UCSD-AML1 (cell line): ENCODE data around the gene KCNQ1.

Experiments
- DNase-seq: peaks from one replicate; lab custom pipeline; 2025; ENCODE audit not compliant: unreplicated experiment; lab: John Stamatoyannopoulos, UW

KCNQ1 gene

DNA sequence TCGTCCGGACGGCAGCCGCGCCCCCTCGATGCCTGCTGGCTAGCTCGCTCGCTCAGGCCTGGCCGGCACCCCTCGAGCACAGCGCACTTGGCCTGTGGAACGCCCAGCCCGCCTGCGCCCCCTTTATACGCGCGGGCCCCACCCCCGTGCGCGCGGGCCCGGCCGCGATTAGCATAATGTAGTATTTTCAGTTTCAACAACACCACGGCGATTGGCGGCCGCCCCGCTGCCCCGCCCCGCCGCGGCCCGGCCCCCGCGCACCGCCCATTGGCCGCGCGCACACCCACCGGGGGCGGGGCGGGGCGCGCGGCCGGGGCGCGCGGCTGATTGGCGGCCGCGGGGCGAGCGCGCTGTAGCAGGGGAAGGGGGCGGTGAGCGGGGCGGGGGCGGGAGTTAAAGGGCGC is 440.9 kb downstream of the KCNQ1 start, which contains the start of gene CDKN1C:
CDKN1C (minus strand) TSS at position 98 of the 404 bp plus-strand sequence. CDS start 319 bp downstream, outside the sequence.
- DNase-seq = peak; percentile 84

GRCh38 chr11:2886191-2886894 is 441.5 kb downstream of the KCNQ1 start:
- DNase-seq = peak; percentile 39

DNA sequence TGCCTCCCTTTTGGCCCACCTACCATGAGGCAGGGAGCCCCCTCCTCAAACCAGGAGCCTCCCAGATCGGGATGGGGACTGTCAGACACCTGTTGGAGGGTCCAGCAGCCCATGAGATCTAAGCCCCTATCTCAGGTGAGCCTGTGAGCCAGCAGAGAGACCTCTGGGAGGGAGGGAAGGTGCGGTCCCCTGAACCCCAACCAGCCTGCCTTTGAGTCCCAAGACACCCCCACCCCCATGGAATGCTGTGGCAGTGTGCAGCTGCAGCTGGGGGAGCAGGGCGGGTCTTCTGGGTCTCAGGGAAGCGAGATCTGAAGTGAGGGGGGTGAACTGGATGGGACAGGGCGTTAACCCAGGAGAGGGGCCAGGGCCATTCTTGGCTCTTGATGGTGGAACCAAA is 442.1 kb downstream of the KCNQ1 start:
- no peak for DNase-seq

GRCh38 chr11:2887515-2888195 is 442.8 kb downstream of the KCNQ1 start:
- no peak for DNase-seq

DNA sequence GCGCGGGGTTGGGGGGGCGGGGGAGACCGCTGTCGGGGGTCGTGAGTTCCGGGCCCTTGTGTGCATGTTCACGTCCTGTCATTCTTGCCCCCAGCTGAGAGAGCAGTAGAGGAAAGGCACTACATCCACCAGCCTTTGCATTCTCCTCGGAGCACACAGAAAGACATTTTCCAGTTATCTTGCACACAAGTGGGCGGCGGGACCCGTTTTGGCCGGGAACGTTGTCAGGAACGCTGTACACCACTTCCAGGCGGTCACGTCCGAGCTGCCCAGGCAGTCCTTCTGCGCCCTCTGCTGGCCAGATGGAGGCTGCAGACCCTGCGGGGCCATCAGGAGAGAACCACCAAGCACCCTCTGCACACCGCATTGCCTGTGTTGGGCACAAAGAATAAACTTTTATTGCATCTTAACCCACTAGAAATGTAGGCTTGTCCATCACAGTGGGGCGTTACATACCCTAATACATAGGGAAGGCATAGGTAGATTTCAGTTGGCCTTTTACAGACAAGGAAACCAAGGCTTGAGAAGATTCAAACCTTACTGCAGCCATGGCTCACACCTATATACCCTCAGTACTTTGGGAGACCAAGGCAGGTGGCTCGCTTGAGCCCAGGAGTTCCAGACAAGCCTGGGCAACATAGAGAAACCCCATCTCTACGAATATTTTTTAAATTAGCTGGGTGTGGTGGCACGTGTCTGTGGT is 443.6 kb downstream of the KCNQ1 start:
- DNase-seq = peak; percentile 81

GRCh38 chr11:2889362-2890273 is 444.8 kb downstream of the KCNQ1 start:
- DNase-seq = no peak

- DNase-seq = no peak
Observed at GRCh38 chr11:2890466-2891294, 445.9 kb downstream of the KCNQ1 start.

GRCh38 chr11:2891326-2892214 is 446.8 kb downstream of the KCNQ1 start:
- DNase-seq = peak; percentile 32

DNA sequence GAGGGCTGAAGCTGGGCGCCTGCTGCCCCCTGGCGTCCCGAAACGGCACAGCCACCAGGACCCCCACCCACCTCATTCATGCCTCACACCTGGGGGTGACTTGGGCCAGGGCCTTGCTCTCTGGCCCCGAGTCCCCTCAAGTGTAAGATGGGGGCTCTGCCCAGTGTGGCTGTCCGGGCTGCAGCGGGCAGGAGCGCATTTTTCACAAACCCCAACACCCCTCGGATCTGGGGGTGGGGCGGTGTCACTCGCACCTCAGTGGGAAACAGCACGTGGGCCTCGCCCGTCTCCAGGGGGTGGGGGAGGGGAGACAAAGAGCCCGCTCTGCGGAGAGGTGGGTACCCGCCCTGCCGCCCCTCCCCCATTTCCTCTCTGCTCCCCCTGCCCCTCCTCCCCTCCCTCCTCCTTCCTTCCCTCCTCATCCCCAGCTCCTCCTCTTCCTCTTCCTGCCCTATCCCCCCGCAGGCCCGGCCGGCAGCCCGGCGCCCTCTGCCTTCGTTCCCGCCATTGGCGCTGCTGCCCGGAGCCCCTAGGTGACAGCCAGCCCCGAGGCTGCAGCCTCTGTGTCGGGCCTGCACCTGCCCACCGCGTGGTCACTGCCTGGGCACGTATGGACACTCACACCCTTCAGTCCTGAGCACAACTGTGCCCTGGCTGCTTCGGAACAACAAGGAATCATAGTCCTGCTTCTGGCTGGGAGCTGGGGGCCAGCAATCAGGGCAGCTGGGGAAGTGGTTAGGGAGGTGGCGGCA is 447.6 kb downstream of the KCNQ1 start:
- peak; percentile 87 for DNase-seq

DNA sequence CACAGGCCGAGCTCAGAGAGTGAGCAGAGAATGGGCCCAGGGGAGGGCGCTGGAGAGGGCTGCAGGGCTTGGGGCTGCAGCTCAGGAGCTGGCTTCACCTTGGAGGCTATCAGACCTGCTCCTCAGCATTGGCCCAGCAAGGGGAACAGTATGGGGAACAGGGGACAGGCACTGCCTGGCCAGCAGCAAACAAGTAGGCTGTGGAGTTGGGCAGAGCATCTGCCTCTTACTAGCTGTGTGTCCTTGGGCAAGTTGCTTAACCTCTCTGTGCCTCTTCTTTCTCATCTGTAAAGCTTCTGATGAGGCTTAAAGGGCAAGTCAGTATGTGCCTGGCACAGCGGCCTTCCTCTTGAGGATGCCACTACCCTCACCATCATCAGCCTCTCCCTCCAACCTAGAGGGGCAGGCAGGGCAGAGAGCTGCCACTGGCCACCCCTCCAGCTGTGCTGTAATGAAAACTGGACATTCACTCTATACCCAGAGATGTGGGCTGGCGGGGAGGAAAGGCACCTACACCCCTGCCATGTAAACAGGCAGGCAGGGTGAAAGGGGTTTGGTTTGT is 448.2 kb downstream of the KCNQ1 start:
- DNase-seq = no peak

DNA sequence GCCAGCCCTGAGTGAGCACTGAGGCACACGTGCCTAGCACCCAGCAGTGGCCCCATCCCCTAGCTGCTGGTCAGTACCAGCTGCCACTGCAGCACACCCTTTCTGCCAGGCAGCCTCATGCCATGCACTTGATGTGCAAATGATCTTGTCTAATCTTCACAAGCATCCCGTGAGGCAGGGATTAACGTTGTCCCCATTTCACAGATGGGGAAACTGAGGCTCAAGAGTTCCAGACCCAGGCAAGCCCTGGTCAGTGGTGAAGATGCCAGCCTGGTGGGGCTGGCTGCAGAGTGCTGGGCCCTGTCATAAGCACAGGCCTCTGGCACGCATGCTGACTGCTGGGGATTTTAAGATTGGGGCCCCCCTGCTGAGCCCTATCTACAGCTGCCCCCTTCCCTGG is 449.1 kb downstream of the KCNQ1 start:
- no peak for DNase-seq

- no peak for DNase-seq
Observed at GRCh38 chr11:2896047-2896446, 451.2 kb downstream of the KCNQ1 start.

DNA sequence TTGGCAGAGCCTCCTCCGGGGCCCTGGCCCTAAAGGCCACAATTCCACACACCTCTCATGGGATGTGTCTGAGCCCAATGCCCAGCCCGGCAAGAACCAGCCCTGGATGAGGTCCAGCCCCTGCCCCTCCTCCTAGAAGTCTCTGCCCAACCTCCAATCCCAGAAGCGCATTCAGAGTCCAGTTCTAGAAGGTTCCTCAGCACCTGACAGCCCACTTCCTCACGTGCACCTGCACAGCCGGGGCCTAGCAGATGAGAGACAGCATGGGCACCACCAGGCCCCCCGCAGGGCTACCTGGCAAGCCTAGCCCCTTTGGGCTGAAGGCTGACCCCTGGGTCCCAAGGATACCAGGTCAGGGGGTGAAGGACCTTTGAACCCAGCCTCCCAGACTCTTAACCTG is 452.2 kb downstream of the KCNQ1 start:
- no peak for DNase-seq

GRCh38 chr11:2898366-2899079 is 453.7 kb downstream of the KCNQ1 start:
- DNase-seq = peak; percentile 78
